Regular cardiac myocyte (primary cell): Measurements from ENCODE around the gene SPATA18. TPM values are rescaled to one million over a fixed set of nuclear protein-coding genes. Genes with fewer than 3 reads are reported as not detected.

Experiments
- total RNA-seq: library from RNA; depleted of rRNA; stranded (reverse); fragments of >200 nt; gene quantifications from 2 replicates; pipeline ENCODE4 v1.2.3, GENCODE V29; 2014

SPATA18 gene
- total RNA-seq, result 8.4 and 17.2 TPM in 2 replicates

GRCh38 chr4:52051213-52051614 is at the start of gene SPATA18:
Gene SPATA18 (plus strand): TSS chr4:52051304. CDS start chr4:52051705, 401 bp downstream.

GRCh38 chr4:52019936-52020657 is 31.0 kb upstream of the SPATA18 start, which contains the start of gene LRRC66:
Gene LRRC66 (minus strand): TSS chr4:52020363. CDS start chr4:52017613, 2,750 bp downstream.

GRCh38 chr4:52038103-52038912 is 12.8 kb upstream of the SPATA18 start, which contains the start of gene SGCB:
Gene SGCB (minus strand): TSS chr4:52038299. CDS start chr4:52038259, 40 bp downstream.

Other genes starting within 250 kb of the SPATA18 start
- 41.6 and 48.5 TPM in 2 replicates for gene DCUN1D4, start 208.2 kb upstream of the SPATA18 start, total RNA-seq
- gene LRRC66, start 30.9 kb upstream of the SPATA18 start, total RNA-seq, result 0.28 and 0.38 TPM in 2 replicates
- 31.2 and 31.3 TPM in 2 replicates for gene SGCB, start 13.0 kb upstream of the SPATA18 start, total RNA-seq